PFSK-1 (cell line): Measurements from ENCODE around the gene SLC5A1.

Source experiments
- FOXP2 ChIP-seq: optimal IDR thresholded peaks from 2 replicates; pipeline ENCODE3; 2011; ENCODE audit warnings: borderline replicate concordance, control low read depth, inconsistent platforms; ENCODE audit not compliant: insufficient read depth; ENCODE audit errors: extremely low read length, extremely low read depth
- POLR2AphosphoS5 ChIP-seq: IDR thresholded peaks from 2 replicates; pipeline ENCODE4 v1.6.1; 2012; ENCODE audit warnings: low read depth, mild to moderate bottlenecking, control low read depth, low read length, moderate library complexity
- SIN3A ChIP-seq: IDR thresholded peaks from 2 replicates; pipeline ENCODE4 v1.6.1; 2012; ENCODE audit warnings: mild to moderate bottlenecking, low read length, moderate library complexity, borderline replicate concordance; ENCODE audit not compliant: insufficient read depth
- TAF1 ChIP-seq: IDR thresholded peaks from 2 replicates; pipeline ENCODE4 v1.6.1; 2012; ENCODE audit warnings: low read length, control low read depth, borderline replicate concordance; ENCODE audit not compliant: insufficient read depth
- TF ChIP-seq, protein P1 (sequence below), 2 experiments: IDR thresholded peaks; 2 replicates each; pipeline versions ENCODE4 v1.6.1 to v1.8.0; 2011 to 2012; ENCODE audit warnings: low read depth in 2 of 2, low read length in 2 of 2, control low read depth in 1 of 2, inconsistent platforms in 1 of 2, mild to moderate bottlenecking in 1 of 2, moderate library complexity in 1 of 2; ENCODE audit not compliant: insufficient read depth in 1 of 2

SLC5A1 gene

DNA sequence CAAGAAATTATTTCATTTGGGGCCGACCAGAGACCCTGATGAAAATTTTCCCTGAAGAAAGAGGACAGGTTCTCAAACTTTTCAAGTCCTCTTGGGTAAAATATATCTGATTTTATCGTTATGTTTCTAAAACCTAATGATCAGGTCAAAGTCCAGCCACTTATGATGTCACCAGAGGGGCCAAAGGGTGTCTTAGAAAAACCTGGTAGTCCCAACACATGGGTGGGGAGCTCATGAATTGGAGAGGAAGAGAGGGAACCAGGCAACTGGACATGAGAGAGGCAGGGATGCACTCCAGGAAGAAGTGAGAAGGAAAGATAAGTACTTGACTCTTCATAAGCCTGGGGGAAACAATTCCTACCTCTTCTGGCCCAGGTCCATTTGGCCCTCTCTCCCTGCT is 9.2 kb downstream of the SLC5A1 start:
- no peak for TF ChIP-seq FOXP2
- TF ChIP-seq SIN3A = no peak
- no peak for TF ChIP-seq POLR2AphosphoS5
- TF ChIP-seq, protein P1, sequence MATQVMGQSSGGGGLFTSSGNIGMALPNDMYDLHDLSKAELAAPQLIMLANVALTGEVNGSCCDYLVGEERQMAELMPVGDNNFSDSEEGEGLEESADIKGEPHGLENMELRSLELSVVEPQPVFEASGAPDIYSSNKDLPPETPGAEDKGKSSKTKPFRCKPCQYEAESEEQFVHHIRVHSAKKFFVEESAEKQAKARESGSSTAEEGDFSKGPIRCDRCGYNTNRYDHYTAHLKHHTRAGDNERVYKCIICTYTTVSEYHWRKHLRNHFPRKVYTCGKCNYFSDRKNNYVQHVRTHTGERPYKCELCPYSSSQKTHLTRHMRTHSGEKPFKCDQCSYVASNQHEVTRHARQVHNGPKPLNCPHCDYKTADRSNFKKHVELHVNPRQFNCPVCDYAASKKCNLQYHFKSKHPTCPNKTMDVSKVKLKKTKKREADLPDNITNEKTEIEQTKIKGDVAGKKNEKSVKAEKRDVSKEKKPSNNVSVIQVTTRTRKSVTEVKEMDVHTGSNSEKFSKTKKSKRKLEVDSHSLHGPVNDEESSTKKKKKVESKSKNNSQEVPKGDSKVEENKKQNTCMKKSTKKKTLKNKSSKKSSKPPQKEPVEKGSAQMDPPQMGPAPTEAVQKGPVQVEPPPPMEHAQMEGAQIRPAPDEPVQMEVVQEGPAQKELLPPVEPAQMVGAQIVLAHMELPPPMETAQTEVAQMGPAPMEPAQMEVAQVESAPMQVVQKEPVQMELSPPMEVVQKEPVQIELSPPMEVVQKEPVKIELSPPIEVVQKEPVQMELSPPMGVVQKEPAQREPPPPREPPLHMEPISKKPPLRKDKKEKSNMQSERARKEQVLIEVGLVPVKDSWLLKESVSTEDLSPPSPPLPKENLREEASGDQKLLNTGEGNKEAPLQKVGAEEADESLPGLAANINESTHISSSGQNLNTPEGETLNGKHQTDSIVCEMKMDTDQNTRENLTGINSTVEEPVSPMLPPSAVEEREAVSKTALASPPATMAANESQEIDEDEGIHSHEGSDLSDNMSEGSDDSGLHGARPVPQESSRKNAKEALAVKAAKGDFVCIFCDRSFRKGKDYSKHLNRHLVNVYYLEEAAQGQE (IDR thresholded peaks at IDR 0.05; ENCODE audit: insufficient read depth in 1 of 2, low read depth in 2 of 2, low read length in 2 of 2) = no peak
- no peak for TF ChIP-seq TAF1

DNA sequence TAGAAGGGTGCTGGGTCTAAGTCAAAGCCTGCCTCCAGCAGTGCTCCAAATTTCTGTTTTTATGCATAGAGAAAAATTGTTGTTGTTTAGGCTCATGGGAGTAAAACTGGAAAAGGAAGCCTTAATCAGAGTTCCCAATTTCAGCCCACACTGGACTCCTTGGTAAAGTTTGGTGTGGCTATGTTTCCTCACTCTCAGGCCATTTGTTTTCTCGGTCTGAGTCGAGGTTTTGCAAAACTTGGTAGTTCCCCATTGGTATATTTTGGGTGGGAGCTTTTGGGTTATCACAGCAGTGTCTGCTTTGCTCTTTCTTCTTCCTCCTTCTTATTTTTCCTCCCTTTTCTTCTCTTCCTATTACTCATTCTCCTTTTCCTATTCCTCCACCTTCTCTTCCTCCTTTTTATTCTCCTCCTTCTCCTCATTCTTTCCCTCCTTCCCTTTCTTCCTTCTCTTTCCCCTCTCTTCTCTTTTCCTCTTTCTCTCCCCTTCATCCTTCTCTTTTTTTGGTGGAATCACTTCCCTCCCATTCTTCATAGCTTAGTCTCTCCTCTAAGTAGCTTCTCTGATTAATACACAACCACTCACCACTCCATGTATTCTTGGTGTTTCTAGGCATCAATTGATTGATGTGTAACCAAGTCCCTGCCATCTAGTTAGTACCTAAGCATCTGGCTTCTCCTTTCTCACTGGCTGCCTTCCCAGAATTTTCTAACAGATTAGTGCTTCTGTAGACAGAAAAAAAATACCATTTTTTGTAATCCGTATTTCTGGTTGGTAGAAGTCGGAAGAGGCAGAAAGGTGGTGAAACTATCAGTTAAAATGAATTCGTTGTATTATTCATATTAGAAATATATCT is 10.1 kb downstream of the SLC5A1 start:
- TF ChIP-seq FOXP2 = no peak
- no peak for TF ChIP-seq POLR2AphosphoS5
- TF ChIP-seq, protein P1 (IDR thresholded peaks at IDR 0.05; ENCODE audit: insufficient read depth in 1 of 2, low read depth in 2 of 2, low read length in 2 of 2) = no peak
- no peak for TF ChIP-seq SIN3A
- no peak for TF ChIP-seq TAF1

DNA sequence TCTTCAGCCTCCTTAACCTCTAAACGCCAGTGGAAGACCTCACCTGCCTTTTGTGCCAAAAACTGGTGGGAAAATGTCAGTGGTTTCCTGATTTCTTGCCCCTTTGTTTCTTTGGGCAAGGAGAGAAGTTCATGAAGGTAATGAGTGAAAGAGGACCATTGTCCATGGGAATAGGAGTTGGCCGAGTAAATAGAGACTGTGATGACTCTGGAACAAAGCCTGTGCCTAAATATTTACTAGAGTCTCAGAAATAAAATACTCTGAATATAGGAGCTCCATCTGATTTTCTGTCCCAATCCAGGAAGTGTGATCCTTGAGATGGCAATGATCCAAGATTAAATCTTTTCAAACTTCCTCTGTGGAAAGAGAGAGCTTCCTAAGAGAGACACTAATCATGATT is 12.0 kb downstream of the SLC5A1 start:
- TF ChIP-seq, protein P1 (IDR thresholded peaks at IDR 0.05; ENCODE audit: insufficient read depth in 1 of 2, low read depth in 2 of 2, low read length in 2 of 2) = no peak
- no peak for TF ChIP-seq POLR2AphosphoS5
- TF ChIP-seq FOXP2 = no peak
- no peak for TF ChIP-seq TAF1
- TF ChIP-seq SIN3A = no peak

DNA sequence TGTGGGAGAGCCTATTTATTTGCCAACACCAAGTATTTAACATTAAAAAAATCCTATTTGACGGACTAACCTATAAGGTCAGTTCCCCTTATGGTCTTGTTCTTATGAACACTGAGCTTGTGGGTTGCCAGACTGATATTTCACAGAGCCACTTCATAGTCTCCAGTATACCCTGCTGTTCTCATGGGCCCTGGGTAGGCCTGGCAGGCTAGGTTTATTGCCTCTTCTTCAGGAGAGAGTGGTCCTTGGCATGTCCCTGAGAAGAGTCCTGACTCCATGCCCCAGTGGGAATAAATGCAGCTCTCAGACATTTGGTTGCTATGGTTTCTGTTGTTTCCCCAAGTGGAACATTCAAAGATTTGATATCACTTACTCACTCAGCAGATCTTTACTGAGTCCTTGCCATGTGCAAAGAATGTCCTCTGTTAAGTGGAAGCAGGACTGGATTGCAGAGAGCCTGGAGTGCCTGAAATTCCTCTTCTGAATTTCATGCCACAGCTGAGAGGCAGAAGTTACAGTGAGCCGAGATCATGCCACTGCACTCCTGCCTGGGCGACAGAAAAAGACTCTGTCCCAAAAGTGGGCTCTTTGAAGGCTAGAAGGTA is 15.7 kb downstream of the SLC5A1 start:
- TF ChIP-seq, protein P1 (IDR thresholded peaks at IDR 0.05; ENCODE audit: insufficient read depth in 1 of 2, low read depth in 2 of 2, low read length in 2 of 2) = no peak
- no peak for TF ChIP-seq SIN3A
- TF ChIP-seq POLR2AphosphoS5 = no peak
- TF ChIP-seq FOXP2 = no peak
- no peak for TF ChIP-seq TAF1

DNA sequence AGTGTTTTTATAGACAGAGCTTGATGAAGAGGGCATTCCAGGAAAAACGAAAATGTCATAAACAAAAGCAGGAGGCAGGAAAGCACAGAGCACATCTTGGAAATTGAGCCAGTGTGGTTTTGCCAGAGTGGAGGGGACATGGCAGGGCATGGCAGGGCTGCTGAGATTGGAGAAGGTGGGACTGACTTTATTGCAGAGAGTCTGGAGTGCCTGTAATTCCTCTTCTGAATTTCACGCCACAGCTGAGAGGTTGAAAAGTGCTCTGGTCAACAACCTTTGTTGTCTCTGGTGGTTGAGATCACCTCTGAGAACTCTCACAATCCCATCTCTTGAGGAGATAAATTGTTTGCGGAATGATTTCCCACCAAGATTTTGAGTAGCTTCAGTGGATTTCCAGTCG is 16.4 kb downstream of the SLC5A1 start:
- TF ChIP-seq, protein P1 (IDR thresholded peaks at IDR 0.05; ENCODE audit: insufficient read depth in 1 of 2, low read depth in 2 of 2, low read length in 2 of 2) = no peak
- no peak for TF ChIP-seq POLR2AphosphoS5
- no peak for TF ChIP-seq TAF1
- no peak for TF ChIP-seq SIN3A
- TF ChIP-seq FOXP2 = no peak
